SKM-1 (cell line): ENCODE measurements around the gene NABP1.

Experiments
- DNase-seq: peaks from one replicate; lab custom pipeline; 2025; ENCODE audit not compliant: unreplicated experiment; lab: John Stamatoyannopoulos, UW

Gene NABP1

DNA sequence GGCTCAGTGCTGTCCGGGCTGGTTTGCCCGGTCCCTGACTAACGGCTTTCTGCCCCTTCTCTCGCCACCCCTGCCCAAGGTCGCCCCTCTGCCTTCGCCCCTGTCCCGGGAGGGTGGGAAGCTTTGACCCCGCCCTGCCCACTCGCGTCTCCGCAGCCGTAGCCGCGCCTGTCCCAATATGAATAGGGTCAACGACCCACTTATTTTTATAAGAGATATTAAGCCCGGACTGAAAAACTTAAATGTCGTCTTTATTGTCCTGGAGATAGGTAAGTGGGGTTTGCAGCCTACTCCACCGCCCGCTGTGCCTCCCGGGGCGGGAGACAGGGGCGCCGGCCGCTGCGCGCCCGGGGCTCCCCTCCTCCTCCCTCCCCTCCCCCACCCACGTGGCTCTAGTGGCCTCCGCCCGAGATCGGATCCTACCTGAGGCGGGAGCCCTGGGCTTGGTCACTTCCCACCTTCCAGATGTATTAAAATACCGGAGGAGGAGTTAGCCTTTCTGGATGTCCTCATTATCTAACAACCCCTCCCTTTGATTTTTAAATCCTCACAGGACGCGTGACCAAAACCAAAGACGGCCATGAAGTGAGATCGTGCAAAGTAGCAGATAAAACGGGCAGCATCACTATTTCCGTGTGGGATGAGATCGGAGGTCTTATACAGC, 633 bp downstream of the NABP1 start:
- no peak for DNase-seq

DNA sequence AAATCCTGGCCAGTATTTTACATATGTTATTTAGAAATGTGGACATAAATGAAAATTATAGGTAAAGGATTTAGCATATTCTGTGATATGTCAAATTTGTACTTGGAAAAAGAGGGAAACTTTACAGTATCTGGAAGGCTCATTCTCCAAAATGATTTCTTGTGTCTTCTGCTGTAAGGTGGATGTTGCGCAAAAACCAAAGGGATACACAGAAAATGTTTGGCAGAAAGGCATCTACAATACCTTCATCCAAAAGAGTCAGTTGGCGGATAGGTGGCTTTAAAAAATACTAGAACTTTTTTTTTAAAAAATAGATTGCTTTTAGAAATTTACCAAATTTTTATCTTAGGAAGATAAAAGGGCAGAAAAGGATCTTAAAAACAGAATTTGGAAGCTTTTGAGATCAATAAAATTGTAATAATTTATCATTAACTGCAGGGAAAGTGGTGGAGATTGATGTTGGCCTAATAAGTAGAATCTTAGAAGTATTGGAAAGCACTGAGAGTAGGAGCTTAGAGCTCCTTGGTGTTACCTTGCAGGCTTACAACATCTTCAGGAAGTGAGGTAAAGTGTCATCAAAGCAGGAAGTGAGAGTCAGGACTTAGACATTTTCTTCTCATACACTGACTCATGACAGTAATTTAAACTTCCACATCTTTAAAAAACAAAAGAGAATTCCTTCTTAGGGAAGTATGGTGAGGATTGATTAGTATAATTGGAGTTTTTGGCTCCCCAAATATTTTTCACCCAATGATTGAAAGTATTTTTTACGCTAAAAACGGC, 2.1 kb downstream of the NABP1 start:
- peak; percentile 76 for DNase-seq

DNA sequence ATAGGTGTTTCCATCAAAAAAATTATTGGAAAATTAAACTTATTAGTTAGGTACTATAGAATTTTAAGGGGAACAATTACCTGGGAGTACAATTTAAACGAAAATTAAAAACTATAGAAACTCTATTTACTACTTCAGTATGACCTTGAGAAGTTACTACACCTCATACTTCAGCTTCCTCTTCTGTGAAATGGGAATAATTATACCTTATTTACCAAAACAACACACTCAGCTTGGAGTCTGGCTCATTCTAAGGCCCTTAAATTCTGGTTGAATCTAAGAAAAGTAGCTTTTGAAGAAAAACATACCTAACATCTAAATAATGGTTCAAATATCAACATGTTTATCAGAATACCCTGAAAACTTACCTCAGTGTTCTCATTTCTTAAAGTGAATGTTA, 2.7 kb downstream of the NABP1 start:
- DNase-seq, result no peak

DNA sequence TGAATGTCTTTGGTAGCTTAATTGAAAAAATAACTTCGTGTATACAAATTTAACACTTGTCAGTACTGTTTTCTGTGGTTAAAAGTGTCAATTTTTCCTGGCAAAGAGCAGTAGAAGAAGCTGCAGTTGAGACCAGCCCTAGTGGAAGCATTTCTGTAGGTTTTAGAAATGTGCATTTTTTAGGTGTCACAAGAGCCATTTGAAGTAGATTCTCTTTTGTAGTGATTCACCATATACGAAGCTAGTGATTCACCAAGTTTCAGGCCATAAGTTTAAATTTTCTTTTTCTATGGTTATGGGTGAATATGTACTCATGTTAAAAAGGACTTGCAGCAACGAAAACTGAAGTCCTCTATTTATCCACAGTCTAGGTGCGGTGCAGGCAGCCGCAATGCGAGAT, 4.2 kb downstream of the NABP1 start:
- no peak for DNase-seq

DNA sequence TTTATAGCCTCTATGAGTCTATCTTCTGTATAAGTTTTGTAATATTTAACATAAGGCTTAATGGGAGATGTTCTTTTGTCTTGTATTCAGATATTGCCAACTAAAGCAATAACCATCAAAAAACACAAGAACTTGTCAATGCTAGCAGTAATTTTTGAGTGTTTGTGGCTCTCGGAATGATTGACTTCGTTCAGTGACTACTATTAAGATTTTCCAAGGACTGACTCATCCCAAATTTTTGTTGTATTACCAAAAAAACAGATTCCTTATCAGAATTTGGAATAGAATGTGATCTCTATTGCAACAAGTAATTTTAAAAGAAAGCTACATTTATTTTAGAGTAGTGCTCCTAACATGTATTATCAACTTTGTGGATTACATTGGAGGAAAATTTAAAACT, 8.1 kb downstream of the NABP1 start:
- no peak for DNase-seq

DNA sequence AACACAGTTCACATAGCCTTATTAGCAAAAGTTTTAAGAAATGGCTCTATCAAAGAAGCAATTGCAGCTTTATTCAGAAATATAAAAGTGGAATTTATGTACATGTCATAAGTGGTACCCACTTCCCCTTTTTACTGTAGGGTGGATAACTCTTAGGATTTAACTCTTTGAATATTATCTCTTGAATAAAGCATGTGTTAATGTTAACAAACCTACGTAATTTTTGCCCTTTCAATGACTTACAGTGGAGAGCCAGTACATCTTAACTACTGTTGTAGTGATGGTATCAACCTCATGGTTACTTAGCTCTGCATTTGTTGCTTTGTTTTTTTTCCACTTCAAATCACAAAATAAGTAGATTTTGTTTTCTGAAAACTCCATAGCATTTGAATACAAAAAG, 8.8 kb downstream of the NABP1 start:
- DNase-seq, result no peak

DNA sequence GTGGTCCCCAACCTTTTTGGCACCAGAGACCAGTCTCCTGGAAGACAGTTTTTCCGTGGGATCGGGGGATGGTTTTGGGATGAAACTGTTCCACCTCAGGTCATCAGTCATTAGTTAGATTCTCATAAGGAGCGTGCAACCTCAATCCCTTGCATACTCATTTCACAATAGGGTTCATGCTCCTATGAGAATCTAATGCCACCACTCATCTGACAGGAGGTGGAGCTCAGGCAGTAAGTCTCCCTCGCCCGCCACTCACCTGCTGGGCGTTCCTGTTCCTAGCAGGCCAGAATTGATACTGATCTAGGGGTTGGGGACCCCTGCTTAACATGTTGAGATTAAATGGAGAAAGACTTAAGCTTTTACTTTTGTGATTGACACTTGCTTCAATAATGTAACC, 9.9 kb downstream of the NABP1 start:
- DNase-seq, result no peak

DNA sequence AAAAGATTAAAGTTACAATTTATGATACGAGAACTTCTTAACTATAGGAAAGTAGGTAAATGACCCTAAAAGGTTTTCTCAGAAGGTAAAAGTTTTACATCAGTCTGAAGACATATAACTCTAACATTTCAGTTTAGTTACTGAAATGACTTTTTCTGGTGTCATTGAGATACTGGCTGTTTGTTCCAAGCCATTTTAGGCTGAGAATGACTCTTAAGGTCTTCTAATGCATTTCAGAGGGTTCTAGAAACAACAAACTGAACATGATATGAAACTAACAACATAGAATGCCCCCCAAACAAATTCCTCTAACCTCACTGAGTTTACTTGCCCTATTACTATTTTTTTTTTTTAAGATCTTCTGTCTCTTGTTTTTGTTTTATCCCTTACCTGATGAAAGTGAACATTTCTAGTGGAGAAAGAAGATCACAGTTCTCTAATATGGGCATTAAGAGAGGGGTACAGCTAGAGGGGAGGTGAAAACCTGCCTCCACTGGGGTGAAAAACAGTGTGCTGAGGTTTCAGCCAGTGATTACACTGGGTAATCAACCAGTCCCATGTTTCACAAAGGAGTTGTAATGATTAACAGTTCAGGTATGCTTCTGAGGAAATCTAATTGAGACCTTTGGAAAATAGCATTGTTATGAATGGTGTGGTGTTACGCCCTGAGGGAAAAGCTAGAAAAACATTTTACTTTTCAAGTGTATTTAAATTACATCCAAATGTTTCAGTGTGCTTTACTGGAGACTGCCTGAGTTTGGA, 11.2 kb downstream of the NABP1 start:
- no peak for DNase-seq

DNA sequence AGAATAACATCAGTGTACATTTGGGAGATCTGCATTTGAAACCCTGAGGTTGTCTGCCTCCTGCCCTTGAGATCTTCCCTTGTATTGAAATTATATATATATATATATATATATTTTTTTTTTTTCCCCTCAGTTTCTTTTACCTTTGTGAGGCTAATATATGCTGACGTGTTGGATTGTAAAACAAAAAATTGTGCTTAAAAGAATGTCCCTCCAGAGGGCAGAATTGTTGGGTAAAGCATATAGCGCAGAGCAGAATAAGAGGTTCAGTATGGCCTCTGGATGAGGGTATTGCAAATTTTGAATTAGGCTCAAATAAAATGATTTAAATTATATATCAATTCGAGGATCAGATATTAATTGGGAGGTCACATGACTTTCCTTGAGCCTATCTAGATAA, 12.4 kb downstream of the NABP1 start:
- no peak for DNase-seq

DNA sequence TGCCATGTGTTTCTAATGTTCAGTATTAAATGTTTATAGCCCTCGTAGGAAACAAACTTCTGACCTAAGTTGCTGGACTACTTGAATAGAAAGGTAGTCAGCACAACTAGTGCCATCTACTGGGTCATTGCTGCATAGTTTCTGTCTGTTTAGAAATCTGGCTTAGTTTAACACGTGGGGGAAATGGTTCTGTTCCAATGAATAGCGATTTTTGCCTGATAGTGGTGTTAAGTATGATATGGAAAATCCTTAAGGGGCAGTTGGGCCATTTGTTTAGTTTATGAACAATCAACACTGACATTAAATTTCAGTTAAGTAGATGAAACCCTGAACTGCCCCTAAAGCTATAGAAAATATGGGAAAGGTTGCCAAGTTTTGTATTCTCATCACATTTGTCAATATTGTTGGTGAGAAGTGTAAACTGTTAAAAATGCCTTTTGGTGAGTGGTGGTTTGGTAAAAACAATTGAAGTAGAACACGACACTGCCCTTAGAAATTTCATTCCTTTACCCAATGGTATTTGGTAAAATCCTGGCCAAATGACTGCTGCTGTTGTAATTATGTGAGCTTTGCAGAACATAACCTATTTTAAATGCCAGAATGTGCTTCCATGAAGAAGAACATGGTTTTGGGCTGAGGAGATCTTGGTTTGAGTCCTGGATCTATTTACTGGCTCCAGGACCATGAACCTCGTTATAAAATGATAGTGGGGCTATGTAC, 13.2 kb downstream of the NABP1 start:
- peak; percentile 38 for DNase-seq

DNA sequence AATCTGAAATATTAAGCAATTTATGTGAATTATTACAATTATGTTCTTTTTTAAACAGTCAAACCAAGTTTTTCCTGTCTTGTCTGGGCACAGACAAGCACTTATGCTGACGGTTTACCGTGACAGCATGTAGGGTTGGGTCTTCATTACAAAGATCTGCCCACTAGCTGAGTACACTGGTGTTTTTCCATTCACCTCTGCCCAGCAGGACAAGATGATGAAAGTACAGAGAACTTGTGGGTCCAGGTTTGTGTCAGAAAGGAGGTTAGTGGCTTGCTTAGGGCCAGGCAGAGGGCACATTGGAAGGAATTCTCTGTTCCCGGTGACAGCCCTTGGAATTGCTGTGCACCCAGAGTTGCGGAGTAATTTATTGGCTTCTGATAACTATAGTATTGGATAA, 14.0 kb downstream of the NABP1 start:
- no peak for DNase-seq

DNA sequence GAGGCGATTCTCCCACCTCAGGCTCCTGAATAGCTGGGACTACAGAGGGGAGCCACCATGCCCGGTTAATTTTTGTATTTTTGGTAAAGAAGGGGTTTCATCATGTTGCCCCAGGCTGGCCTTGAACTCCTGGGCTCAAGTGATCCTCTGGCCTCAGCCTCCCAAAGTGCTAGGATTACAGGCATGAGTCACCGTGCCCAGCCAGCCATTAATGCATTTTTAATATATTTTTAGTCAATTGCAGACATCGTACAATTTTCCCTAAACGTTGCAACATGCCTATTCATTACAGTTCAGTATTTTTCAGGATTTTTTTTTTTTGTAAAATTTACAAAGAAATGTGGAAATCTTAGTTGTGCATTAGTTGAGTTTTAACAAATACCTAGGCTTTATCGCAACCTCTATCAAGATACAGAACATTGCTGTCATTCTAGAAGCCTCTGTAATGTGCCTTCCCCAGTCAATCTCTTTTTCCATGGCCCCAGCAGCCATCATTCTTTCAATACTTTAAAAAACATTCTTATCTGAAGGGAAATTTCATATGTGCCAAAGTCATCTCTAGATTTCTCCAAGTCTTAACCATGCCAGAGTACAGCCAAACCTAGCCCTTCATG, 14.7 kb downstream of the NABP1 start:
- no peak for DNase-seq

DNA sequence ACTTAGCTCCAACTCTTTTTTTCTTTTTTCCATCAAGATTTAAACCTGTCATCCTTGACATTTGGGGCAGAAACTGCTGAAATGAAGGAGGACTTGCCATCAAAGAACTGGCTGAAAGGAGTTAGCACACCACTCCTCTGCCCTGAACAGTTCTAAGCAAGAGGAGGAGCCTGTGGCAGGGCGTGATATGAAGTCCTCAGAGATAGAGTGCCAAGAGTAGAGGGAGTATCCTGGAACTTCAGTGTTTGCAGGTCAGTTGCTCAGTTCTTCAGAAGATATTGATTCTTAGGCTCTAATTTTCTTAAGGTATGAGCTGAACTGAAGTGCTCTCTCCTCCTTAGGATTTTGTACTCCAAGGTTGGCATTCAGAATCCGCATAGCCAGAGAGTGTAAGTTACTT, 15.2 kb downstream of the NABP1 start:
- DNase-seq, result no peak

DNA sequence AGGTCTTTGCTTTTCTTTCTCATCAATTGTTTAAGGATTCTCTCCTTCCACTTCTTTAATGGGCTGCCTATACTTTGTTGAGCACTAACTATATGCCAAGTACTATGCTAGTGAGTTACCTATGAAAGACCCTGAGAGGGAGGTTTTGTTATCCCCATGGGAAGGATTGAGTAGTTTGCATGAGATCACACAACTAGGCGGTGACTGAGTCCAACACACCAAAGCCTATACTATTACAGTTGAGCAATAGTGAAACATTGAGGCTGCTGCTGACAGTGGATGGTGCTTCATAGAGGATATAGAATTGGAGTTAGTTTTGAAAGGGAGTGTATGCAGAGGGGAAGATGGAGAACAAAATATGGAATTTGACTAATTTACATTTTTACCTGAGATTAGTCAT, 15.8 kb downstream of the NABP1 start:
- DNase-seq, result no peak

DNA sequence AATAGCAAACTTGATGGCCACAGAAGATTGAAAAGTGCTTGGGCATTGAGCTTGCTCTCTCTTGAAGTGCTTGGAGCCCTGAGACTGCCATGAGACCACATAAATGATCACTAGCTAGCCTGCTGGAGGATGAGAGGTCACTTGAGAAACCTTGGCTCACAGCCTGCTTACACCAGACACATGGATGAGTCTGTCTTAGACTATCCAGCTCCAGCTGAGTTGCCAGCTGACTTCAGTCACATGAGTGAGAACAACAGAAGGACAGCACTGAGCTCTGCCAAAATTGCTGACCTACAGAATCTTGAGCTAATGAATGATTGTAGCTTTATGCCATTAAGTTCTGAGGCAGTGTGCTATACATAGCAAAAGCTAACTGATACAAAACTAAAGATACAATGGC, 18.1 kb downstream of the NABP1 start:
- DNase-seq, result no peak

DNA sequence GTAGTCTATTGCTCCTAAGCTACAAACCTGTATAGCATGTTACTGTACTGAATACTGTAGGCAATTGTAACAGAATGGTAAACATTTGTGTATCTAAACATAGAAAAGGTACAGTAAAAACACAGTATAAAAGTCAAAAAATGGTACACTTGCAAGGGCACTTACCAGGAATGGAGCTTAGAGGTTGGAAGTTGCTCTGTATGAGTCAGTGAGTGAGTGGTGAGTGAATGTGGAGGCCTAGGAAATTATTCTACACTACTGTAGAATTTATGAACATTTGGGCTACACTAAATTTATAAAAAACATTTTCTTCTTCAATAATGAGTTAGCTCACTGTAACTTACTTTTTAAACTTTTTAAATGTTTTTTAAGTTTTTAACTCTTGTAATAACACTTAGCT, 19.0 kb downstream of the NABP1 start:
- no peak for DNase-seq

DNA sequence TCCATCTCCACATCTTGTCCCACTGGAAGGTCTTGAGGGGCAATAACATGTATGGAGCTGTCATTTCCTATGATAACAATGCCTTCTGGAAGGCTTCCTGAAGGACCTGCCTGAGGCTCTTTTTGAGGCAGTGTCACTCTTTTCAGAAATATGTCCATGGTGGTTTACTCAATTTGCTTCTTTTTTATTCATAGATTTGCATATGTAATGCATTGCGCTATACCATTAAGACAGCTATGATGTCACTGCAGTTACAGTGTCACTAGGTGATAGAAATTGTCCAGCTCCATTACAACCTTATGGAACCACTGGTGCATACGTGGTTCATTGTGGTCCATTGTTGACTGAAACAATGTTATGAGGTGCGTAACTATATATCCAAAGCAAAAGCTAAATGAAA, 19.9 kb downstream of the NABP1 start:
- DNase-seq, result no peak

DNA sequence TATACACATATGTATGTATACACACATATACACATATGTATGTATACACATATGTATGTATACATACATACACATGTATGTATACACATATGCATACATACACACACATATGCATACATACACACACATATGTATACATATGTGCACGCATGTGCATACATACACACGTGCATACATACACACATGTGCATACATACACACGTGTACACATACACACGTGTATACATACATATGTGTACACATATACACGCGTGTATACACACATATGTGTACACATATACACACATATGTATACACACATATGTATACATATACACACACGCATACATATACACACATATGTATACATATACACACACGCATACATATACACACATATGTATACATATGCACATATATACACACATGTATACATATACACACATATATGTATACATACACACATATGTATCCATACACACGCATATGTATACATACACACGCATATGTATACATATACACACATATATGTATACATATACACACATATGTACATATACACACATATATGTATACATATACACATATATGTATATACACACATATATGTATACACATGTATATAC, 21.5 kb downstream of the NABP1 start:
- DNase-seq, result no peak

DNA sequence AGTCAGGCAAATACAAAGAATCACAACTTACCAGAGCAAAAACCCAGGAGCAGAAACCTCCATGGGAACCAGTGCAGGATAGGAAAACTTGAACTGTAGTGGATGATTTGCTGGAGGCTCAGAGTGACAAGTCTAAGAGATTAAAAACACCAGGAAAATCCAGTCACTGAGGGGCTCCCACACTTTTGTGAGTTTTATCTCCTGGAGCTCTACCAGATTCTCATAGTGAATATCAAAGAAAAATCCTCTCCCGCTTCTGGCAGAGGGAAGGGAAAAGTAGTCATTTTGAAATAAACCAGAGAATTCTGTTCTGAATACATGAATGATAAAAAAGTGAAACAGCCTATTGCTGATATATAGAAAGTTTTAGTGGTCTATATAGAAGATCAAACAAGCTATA, 23.1 kb downstream of the NABP1 start:
- DNase-seq, result no peak

DNA sequence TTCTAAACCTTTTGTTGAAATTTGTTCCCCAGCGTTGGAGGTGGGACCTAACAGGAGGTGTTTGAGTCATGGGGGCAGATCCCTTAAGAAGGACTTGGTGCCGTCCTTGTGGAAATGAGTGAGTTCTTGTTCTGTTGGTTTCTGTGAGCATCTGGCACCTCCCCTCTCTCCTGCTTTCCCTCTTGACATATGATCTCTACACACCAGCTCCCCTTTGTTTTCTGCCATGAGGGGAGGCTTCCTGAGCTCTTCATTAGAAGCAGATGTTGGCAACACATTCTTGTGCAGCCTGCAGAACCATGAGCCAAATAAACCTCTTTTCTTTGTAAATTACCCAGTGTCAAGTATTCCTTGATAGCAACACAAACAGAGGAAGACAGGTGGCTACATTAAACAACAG, 23.8 kb downstream of the NABP1 start:
- no peak for DNase-seq
